Panc1 (cell line): ENCODE measurements around the gene DENND5B. TPM values are rescaled to one million over a fixed set of nuclear protein-coding genes. Genes with fewer than 3 reads are reported as not detected.

Experiments used
- ATAC-seq: fragments of 200-7000 bp; cut with Tn5 transposase; 2 replicates; pipeline ENCODE4 v1.9.1; 2020; ENCODE audit warnings: mild to moderate bottlenecking, moderate library complexity
- BruUV-seq: library from RNA; stranded (reverse); fragments of 400-500 nt; replicated peaks from 2 replicates; lab custom pipeline; 2021; lab: Mats Ljungman, UMichigan
- CTCF ChIA-PET: fragments of 300-600 bp; sonication (Branson Sonifier 250); formaldehyde crosslinking; loops from one replicate; lab custom pipeline; 2022; ENCODE audit warnings: antibody characterized with exemption; lab: Charles Lee
- POLR2A ChIA-PET: fragments of 300-600 bp; sonication (Branson Sonifier 250); formaldehyde crosslinking; loops from one replicate; lab custom pipeline; 2022; ENCODE audit warnings: antibody characterized with exemption; lab: Charles Lee
- DNase-seq: peaks from one replicate; pipeline ENCODE4 v3.0.0-alpha.2; 2010; ENCODE audit warnings: low read depth, low spot score
- H3K27ac ChIP-seq: 2 replicates; pipeline ENCODE4 v1.5.1; 2011; ENCODE audit warnings: mild to moderate bottlenecking, low read length, inconsistent platforms
- H3K27me3 ChIP-seq: fragments of 200-500 bp; sonication (Bioruptor generic); 2 replicates; pipeline ENCODE4 v1.6.0; 2014; ENCODE audit warnings: low read length, inconsistent platforms; ENCODE audit not compliant: control insufficient read depth, insufficient read depth
- H3K36me3 ChIP-seq: fragments of 200-500 bp; sonication (Bioruptor generic); 2 replicates; pipeline ENCODE4 v1.5.1; 2014; ENCODE audit warnings: inconsistent platforms, mild to moderate bottlenecking, low read length, moderate library complexity; ENCODE audit not compliant: control insufficient read depth, insufficient read depth
- H3K4me1 ChIP-seq: 2 replicates; pipeline ENCODE4 v1.5.1; 2011; ENCODE audit warnings: inconsistent platforms, mild to moderate bottlenecking, low read length, moderate library complexity; ENCODE audit not compliant: control insufficient read depth, insufficient read depth
- H3K4me3 ChIP-seq, 2 experiments: 2 replicates each; pipeline ENCODE4 v1.5.1; 2011 to 2012; ENCODE audit warnings: low read depth in 2 of 2, low read length in 2 of 2, mild to moderate bottlenecking in 2 of 2, inconsistent platforms in 1 of 2, moderate library complexity in 1 of 2
- H3K9me3 ChIP-seq: fragments of 200-500 bp; sonication (Bioruptor generic); 2 replicates; pipeline ENCODE4 v1.5.1; 2014; ENCODE audit warnings: low read depth, mild to moderate bottlenecking, inconsistent platforms, low read length, moderate library complexity; ENCODE audit not compliant: control insufficient read depth, insufficient read depth
- CTCF ChIP-seq: fragments of 450-650 bp; IDR thresholded peaks from 2 replicates; pipeline ENCODE4 v1.5.1; 2017; ENCODE audit warnings: mild to moderate bottlenecking
- POLR2AphosphoS5 ChIP-seq: IDR thresholded peaks from 2 replicates; pipeline ENCODE4 v1.6.1; 2012; ENCODE audit warnings: mild to moderate bottlenecking, low read depth, low read length, moderate library complexity
- REST ChIP-seq, 2 experiments: IDR thresholded peaks; 2 replicates each; pipeline ENCODE4 v1.6.1; 2011 to 2012; ENCODE audit warnings: low read depth in 2 of 2, control low read depth in 1 of 2, low read length in 1 of 2, mild to moderate bottlenecking in 1 of 2, moderate library complexity in 1 of 2; ENCODE audit not compliant: insufficient read depth in 1 of 2
- SIN3A ChIP-seq: IDR thresholded peaks from 2 replicates; pipeline ENCODE4 v1.6.1; 2012; ENCODE audit warnings: low read depth, mild to moderate bottlenecking, low read length, moderate library complexity, borderline replicate concordance; ENCODE audit not compliant: insufficient read depth
- TCF7L2 ChIP-seq: IDR thresholded peaks from 2 replicates; pipeline ENCODE4 v1.6.1; 2011; ENCODE audit warnings: mild to moderate bottlenecking, low read depth, low read length, inconsistent platforms
- in situ Hi-C: cut with HindIII; loops from 2 replicates; pipeline ENCODE4 v1.10.0; 2016; ENCODE audit warnings: low sequenced_read_pairs, low pct_unique_long_range_greater_than_20kb
- intact Hi-C: fragments of 100-400 bp; cut with micrococcal nuclease; formaldehyde crosslinking; loops from one replicate; pipeline ENCODE4 v1.10.0; 2022; ENCODE audit not compliant: unreplicated experiment
- total RNA-seq: library from RNA; stranded (reverse); gene quantifications from one replicate; pipeline ENCODE4 v1.2.1, GENCODE V29; 2021; ENCODE audit not compliant: unreplicated experiment

DENND5B gene
- total RNA-seq, 1 experiment from 2014 or later: 36.8 TPM

DNA sequence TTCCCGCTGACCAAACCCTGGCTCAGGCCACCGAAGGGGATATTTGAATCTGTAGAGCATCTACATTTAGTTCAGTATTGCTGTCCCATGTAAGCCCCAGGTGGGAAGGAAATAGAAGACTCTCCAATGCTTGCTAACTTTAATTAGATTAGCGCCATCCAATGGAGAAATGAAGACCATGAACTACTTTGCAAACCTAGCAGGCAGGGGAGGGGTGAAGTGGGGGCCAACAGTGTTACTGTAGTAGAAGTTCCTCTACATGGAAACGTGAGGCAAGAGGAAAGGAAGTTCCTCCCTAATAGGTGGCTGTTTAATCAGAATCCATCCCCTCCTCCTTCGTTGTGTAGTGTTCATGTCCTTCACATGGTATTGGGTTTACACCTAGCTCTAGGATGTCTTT, 9.3 kb upstream of the DENND5B start:
- ATAC-seq: no peak
- no peak overlapping the region for H3K4me3 ChIP-seq
- H3K4me1 ChIP-seq: no peaks in the 10 kb centered on the region
- no peaks in the 10 kb centered on the region for H3K27me3 ChIP-seq
- H3K27ac ChIP-seq: no peak overlapping the region
- intact Hi-C loops (no loop called here), in situ Hi-C loops (no loop called here)
- no peak for TF ChIP-seq POLR2AphosphoS5
- TF ChIP-seq TCF7L2: no peak
- TF ChIP-seq CTCF: no peak
- TF ChIP-seq REST (IDR thresholded peaks at IDR 0.05; ENCODE audit: insufficient read depth in 1 of 2, low read depth in 2 of 2, low read length in 1 of 2): no peak
- TF ChIP-seq SIN3A: no peak
- no peaks in the 10 kb centered on the region for H3K36me3 ChIP-seq
- ChIA-PET POLR2A (no interaction called here), CTCF (no interaction called here)
- BruUV-seq: no TSS peak
- H3K9me3 ChIP-seq: no peaks in the 10 kb centered on the region
- no peak for DNase-seq

- no TSS peak for BruUV-seq
- POLR2A ChIA-PET: no interaction called here
- H3K36me3 ChIP-seq: no peaks in the 10 kb centered on the region
- no peaks in the 10 kb centered on the region for H3K27me3 ChIP-seq
- in situ Hi-C loops (no loop called here), intact Hi-C loops (no loop called here)
- H3K27ac ChIP-seq: no peak overlapping the region
- H3K9me3 ChIP-seq: no peaks in the 10 kb centered on the region
- DNase-seq (no peak), ATAC-seq (no peak)
- no peak for TF ChIP-seq REST (IDR thresholded peaks at IDR 0.05; ENCODE audit: insufficient read depth in 1 of 2, low read depth in 2 of 2, low read length in 1 of 2)
- no peak for TF ChIP-seq CTCF
- TF ChIP-seq POLR2AphosphoS5: no peak
- no peak for TF ChIP-seq TCF7L2
- no peak for TF ChIP-seq SIN3A
- H3K4me1 ChIP-seq: peaks cover 4% of the 10 kb centered on the region; the same call in 1 of the 2 replicates
- H3K4me3 ChIP-seq: no peak overlapping the region
- CTCF ChIA-PET: interaction anchor here (0.6 kb wide), 2 partner anchors 40 to 157 kb away, joined by 3 to 6 read pairs; no protein-coding TSS in a partner anchor
Observed at GRCh38 chr12:31599053-31599452, 8.1 kb upstream of the DENND5B start.
